ENCODE results near the gene GOT1.

The GOT1 gene

DNA sequence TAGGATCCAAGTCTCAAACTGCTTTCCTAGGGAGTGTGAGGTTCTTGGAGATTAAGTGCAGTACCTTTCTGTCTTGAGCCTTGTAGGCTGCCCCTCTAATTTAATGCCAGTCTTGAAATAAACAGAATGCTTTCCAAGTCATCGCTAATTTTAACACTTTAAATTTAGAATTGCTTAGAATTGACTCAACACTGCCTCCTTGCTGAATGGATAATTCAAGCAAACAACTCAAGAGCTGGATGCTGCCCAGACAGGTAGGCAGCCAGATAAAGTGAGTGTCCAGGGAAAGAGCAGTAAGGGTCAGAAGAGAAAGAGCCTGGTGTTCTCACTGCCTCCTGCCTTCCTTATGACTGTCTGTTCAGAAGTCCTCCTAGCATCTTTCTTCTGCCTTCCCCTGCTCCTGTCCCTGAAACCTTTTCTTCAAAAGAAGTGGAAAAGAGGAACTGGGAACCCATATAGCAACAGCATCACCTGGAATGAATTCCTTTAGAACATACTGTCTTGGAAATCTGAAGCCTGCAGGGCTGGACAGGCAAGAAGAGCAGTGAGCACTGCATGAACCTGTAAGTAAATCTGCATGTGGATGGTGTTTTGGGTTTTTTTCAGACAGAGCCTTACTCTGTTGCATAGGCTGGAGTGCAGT is 3.1 kb upstream of the GOT1 start:
- no peak for DNase-seq (ENCODE audit: low read depth)

- DNase-seq (ENCODE audit: low read depth): no peak
Observed at GRCh38 chr10:99432881-99433280, 2.5 kb upstream of the GOT1 start.

DNA sequence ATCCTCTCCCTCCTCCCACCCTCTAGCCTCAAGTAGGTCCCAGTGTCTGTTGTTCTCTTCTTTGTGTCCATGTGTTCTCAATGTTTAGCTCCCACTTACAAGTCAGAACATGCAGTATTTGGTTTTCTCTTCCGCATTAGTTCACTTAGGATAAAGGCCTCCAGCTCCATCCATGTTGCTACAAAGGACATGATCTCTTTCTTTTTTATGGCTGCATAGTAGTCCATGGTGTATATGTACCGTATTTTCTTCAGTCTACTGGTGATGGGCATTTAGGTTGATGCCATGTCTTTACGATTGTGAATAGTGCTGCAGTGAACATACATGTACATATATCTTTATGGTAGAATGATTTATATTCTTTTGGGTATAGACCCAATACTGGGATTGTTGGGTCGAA is 1.6 kb upstream of the GOT1 start:
- no peak for DNase-seq (ENCODE audit: low read depth)

- DNase-seq (ENCODE audit: low read depth): no peak
Observed at GRCh38 chr10:99431190-99431760, 851 bp upstream of the GOT1 start.

DNA sequence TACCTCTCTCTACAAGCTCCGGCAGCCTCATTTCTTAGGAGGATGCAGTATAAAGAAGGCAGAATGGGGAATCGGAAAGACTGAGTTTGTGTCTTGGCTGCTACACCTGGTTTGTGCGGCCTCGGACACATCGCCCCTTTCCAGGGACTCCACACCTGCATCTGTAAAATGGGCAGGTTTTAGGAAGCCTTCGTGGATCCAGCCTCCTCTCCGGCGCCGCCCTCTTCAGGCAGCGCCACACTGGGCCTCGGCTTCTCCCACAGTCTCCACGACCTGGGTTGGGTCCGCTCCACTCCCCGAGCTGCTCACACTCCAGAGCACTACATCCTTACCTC is 341 bp downstream of the GOT1 start:
- DNase-seq (ENCODE audit: low read depth): no peak

- DNase-seq (ENCODE audit: low read depth): no peak
Observed at GRCh38 chr10:99429517-99430095, 818 bp downstream of the GOT1 start.

DNA sequence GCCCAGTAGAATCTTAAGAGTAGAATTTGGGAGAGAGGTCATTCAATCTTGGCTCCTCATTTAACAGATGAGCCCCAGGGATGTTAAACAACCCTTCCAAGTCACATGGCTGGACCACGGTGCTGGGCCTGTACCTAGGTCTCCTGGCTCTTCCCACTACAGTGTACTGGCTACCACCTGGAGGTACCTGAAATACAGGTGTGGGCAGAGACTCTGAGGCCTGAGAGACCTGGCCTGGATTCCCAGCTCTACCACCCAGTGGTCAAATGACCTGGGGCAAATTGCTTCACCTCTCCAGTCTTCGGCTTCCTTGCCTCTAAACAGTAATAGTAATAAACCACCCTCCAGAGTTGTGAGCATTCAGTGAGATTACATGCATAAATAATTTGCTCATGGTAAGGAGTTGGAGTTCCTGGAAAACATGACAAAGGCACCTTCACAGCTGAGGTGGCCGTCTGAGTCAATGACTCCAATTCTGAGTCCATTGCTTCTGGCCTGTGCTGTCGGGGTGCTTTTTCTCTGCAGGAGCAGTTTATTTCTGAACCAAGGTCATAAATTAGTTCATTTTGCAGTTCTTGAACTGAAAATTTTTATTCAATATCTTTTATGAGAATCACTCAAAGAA is 2.7 kb downstream of the GOT1 start:
- no peak for DNase-seq (ENCODE audit: low read depth)

GRCh38 chr10:99426689-99427088 is 3.7 kb downstream of the GOT1 start:
- no peak for DNase-seq (ENCODE audit: low read depth)

- no peak for DNase-seq (ENCODE audit: low read depth)
Observed at GRCh38 chr10:99425204-99425603, 5.2 kb downstream of the GOT1 start.

DNA sequence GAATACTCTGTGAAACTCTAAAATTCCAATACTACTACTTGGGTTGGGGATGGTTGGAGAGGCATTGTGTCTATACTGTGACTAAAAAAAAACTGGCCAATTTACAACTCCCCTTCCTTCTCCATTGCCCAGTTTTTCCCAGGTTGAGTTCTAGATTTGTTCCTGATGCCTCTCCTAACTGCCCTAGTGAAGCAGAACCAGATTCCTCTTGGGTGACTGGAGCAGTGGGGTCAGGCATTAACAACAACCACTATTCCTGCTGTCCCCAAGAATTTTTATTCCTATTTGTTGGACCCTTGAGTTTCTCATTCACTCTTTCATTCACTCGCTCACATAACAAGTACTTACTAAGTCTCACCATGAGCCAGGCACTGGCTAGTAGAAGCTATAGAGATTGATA is 5.8 kb downstream of the GOT1 start:
- DNase-seq (ENCODE audit: low read depth): no peak

DNA sequence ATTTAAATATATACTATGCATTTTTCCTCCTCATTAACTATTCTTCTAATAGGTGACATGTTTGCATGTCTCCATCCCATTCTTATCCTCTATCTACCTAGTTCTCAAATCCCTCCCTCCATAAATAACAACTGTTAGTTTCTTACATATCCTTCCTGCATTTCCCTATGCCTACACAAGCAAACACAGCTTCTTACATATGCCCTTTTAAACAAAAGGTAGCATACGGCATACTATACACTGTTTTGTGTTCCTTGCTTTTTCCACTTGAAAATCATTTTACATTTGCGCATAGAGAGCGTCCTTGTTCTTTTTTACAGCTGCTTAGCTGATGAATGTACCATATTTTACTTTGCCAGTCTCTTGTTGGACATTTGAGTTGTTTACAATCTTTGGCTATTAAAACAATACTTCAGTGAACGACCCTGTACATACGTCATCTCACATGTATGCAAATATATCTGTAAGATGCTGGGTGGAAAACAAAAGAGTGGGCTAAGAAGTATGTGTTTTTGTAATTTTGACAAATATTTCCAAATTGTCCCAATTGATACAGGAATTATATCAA is 7.8 kb downstream of the GOT1 start:
- DNase-seq (ENCODE audit: low read depth): no peak

DNA sequence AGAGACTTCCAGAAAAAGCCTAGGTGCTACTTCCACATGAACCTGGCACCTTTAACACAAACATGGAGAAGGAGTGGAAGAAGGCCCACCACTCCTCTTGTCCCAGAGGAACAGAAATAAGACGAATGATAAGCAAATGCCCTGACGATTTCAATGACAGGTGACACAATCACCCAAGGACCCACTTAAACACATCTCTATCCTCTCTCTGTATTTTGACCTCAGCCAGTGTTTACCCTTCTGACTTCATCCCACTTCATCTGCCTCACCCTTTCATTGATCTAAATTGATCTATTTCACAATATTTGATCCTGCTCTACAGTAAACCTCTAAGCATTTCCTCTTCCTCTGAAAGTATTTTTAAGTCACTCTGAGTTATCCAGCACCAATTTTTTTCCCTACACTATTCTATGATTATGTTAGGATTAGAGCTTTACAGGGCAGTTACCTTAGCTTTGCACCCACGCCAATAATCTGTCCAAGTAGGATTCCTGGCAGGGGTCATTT is 9.1 kb downstream of the GOT1 start:
- DNase-seq (ENCODE audit: low read depth): no peak

- no peak for DNase-seq (ENCODE audit: low read depth)
Observed at GRCh38 chr10:99419688-99420087, 10.7 kb downstream of the GOT1 start.

- no peak for DNase-seq (ENCODE audit: low read depth)
Observed at GRCh38 chr10:99418910-99419624, 11.4 kb downstream of the GOT1 start.

DNA sequence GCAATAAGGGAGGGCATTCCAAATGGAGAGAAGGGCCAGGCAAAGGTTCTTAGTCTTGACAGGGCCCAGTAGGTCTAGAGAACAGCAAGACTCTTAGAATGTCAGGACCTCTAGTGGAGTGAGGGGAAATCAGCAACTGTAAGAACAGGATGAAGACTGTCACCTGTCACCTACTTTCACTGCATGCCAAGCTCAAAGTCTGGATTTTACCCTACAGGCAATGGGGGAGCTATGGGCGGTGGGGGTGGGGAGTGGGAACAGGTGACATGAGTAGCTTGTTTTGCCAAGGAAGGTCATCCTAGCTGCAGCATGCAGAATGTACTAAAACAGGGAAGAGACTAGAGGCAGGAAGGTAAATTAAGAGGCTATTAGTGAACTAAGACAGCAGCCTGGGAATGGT is 18.3 kb downstream of the GOT1 start:
- no peak for DNase-seq (ENCODE audit: low read depth)

GRCh38 chr10:99411546-99411945 is 18.9 kb downstream of the GOT1 start:
- DNase-seq (ENCODE audit: low read depth): no peak

DNA sequence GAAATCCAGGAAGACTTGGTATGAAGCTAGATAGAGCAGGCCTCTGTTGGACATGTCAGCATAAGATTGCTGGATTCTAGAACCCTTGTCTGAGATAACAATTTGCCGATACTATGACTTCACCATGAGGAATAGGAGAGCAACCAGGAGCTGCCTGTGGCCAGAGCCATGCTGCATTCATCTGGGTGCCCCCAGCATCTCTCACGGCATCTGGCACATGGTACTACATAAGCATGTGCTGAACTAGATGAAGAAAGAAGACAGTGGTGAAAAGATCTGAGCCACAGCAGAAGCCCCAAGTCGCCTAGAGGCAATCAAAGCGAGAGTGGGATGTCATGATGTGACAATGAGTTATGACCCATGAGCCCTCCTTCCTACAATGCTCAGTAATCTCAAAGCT is 19.5 kb downstream of the GOT1 start:
- DNase-seq (ENCODE audit: low read depth): no peak

DNA sequence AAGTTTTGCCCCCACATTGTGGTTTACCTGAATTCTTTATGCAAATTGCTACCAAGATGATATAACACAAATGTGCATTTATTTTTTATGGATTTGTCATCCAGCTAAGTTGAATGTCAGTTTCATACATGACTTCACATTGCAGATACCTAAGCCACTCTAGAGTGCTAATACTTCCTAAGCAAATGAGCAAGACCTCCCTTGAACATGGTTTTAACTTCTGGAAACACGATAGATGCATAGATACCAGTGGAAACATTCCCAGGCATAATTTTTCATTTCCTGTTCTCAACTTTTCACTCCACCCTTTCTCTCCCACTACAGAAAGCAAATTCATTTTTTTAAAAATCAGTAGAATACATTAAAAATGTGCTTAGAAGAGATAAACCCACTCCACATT is 20.3 kb downstream of the GOT1 start:
- DNase-seq (ENCODE audit: low read depth): no peak

DNA sequence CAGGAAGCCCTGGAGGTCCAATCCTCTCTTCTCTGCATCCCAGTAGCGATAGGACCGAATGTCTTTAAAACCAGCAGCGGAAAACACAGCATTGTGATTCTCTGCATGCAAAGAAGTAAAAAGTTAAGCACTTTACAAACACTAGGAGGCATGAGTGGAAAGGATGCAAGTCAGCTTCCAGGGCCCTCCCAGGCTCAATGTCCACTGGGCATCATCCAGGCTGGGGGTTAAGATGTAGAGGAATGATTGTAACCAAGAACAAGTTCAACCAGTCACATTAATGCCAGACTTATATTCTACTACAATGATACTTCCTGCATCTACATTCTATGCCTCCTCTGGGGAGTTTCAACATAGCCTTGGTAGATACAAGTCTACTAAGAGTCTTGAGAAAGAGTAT is 24.3 kb downstream of the GOT1 start:
- DNase-seq (ENCODE audit: low read depth): no peak

GRCh38 chr10:99403674-99404073 is 26.8 kb downstream of the GOT1 start:
- DNase-seq (ENCODE audit: low read depth): no peak

DNA sequence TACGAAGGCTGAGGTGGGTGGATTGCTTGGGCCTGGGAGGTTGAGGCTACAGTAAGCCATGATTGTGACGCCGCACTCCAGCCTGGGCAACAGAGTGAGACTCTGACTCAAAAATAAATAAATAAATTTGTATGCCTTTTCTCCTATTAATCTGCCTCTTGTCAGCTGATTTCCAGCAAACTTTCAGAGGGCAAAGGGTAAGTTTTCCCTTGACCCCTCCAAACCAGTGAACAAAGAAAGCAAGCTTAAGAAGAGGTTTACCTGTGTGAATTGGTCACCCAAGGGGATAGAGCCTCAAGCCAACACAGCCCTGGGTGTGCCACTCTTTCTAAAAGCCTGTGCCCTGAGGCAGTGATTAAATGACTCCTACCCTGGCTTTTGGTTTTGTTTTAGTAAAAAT is 30.8 kb downstream of the GOT1 start:
- no peak for DNase-seq (ENCODE audit: low read depth)

GRCh38 chr10:99396471-99396870 is 34.0 kb downstream of the GOT1 start:
- no peak for DNase-seq (ENCODE audit: low read depth)
